ENCODE results near the gene KCTD7.
"Not testable (repeated sequence)": the region's sequence is repeated elsewhere in the genome, so short reads cannot be mapped to it uniquely, and the experiment has no call there.

Gene KCTD7

GRCh38 chr7:66628361-66629221 is at the start of gene KCTD7:
Gene KCTD7 (plus strand): TSS chr7:66628881. CDS start chr7:66629065, 184 bp downstream.
- DNase-seq: peak; percentile 97 to 98

GRCh38 chr7:66580380-66580779 is 48.3 kb upstream of the KCTD7 start:
- not testable (repeated sequence) for DNase-seq

GRCh38 chr7:66582816-66583489 is 45.7 kb upstream of the KCTD7 start:
- DNase-seq: not testable (repeated sequence)

- no peak for DNase-seq
Observed at GRCh38 chr7:66583490-66584110, 45.1 kb upstream of the KCTD7 start.

GRCh38 chr7:66586181-66586580 is 42.5 kb upstream of the KCTD7 start:
- DNase-seq: no peak

- DNase-seq: not testable (repeated sequence)
Observed at GRCh38 chr7:66588226-66588625, 40.5 kb upstream of the KCTD7 start.

GRCh38 chr7:66588856-66589570 is 39.7 kb upstream of the KCTD7 start:
- not testable (repeated sequence) for DNase-seq

- DNase-seq: not testable (repeated sequence)
Observed at GRCh38 chr7:66590302-66591057, 38.2 kb upstream of the KCTD7 start.

- peak; percentile 16 to 17 for DNase-seq
Observed at GRCh38 chr7:66591058-66591798, 37.5 kb upstream of the KCTD7 start.

GRCh38 chr7:66591799-66592596 is 36.7 kb upstream of the KCTD7 start:
- peak; percentile 89 for DNase-seq

- DNase-seq: not testable (repeated sequence)
Observed at GRCh38 chr7:66592597-66593146, 36.0 kb upstream of the KCTD7 start.

- not testable (repeated sequence) for DNase-seq
Observed at GRCh38 chr7:66594082-66594481, 34.6 kb upstream of the KCTD7 start.

- no peak for DNase-seq
Observed at GRCh38 chr7:66597461-66597860, 31.2 kb upstream of the KCTD7 start.

- no peak for DNase-seq
Observed at GRCh38 chr7:66602159-66602558, 26.5 kb upstream of the KCTD7 start.

GRCh38 chr7:66604198-66604597 is 24.5 kb upstream of the KCTD7 start:
- no peak for DNase-seq

GRCh38 chr7:66606540-66607291 is 22.0 kb upstream of the KCTD7 start:
- not testable (repeated sequence) for DNase-seq

- no peak for DNase-seq
Observed at GRCh38 chr7:66609176-66609575, 19.5 kb upstream of the KCTD7 start.

GRCh38 chr7:66614596-66614995 is 14.1 kb upstream of the KCTD7 start:
- not testable (repeated sequence) for DNase-seq

- DNase-seq: no peak
Observed at GRCh38 chr7:66615699-66616098, 13.0 kb upstream of the KCTD7 start.

Data from CD4-positive, alpha-beta T cell treated with Interleukin-4 for 1 hour (primary cell).